Spleen (tissue), 11 donors: ENCODE data around the gene LAMC3. TPM values are rescaled to one million over a fixed set of nuclear protein-coding genes. Genes with fewer than 3 reads are reported as not detected.

Experiments
- DNase-seq: peaks from one replicate; pipeline ENCODE4 v3.0.0-alpha.2; 2020
- H3K27ac ChIP-seq, 8 donors: fragments of 200-600 bp; sonication (generic) in 7 of 8; 1 replicate in 4 of 8; 2 replicates in 4 of 8; pipeline versions ENCODE4 v1.5.0 to v1.8.0; 2016 to 2021; ENCODE audit warnings: inconsistent platforms in 4 of 8, mild to moderate bottlenecking in 4 of 8, moderate library complexity in 1 of 8
- H3K27me3 ChIP-seq, 7 donors: fragments of 200-600 bp; sonication (generic) in 6 of 7; replicated peaks in 1 of 7; 1 replicate in 4 of 7; 2 replicates in 3 of 7; pipeline versions ENCODE4 v1.5.0 to v1.8.0; 2016 to 2021; ENCODE audit warnings: inconsistent platforms in 3 of 7, mild to moderate bottlenecking in 1 of 7
- H3K36me3 ChIP-seq, 6 donors: fragments of 200-600 bp; sonication (generic) in 5 of 6; 1 replicate in 4 of 6; 2 replicates in 2 of 6; pipeline versions ENCODE4 v1.5.0 to v1.8.0; 2016 to 2021; ENCODE audit warnings: inconsistent platforms in 2 of 6
- H3K4me1 ChIP-seq, 6 donors: fragments of 200-600 bp; sonication (generic) in 5 of 6; 1 replicate in 3 of 6; 2 replicates in 3 of 6; pipeline versions ENCODE4 v1.5.0 to v1.8.0; 2016 to 2021; ENCODE audit warnings: inconsistent platforms in 3 of 6
- H3K4me3 ChIP-seq, 8 donors: fragments of 200-600 bp; sonication (generic) in 7 of 8; 1 replicate in 4 of 8; 2 replicates in 4 of 8; pipeline versions ENCODE4 v1.5.0 to v1.8.0; 2016 to 2021; ENCODE audit warnings: inconsistent platforms in 4 of 8, mild to moderate bottlenecking in 4 of 8, moderate library complexity in 2 of 8
- H3K9me3 ChIP-seq, 8 donors: fragments of 200-600 bp; sonication (generic) in 7 of 8; 1 replicate in 4 of 8; 2 replicates in 4 of 8; pipeline versions ENCODE4 v1.5.0 to v1.8.0; 2016 to 2021; ENCODE audit warnings: inconsistent platforms in 4 of 8
- CTCF ChIP-seq, 11 experiments: fragments of 200-600 bp in 7 of 11; fragments of 450-650 bp in 4 of 11; sonication (generic) in 4 of 11; IDR thresholded peaks in 8 of 11; conservative IDR thresholded peaks in 3 of 11; 1 replicate in 7 of 11; 2 replicates in 4 of 11; pipeline versions ENCODE4 v1.4.0 to v1.8.0; 2016 to 2021; ENCODE audit warnings: antibody characterized with exemption in 11 of 11, inconsistent platforms in 4 of 11, mild to moderate bottlenecking in 1 of 11
- POLR2A ChIP-seq, 3 donors: fragments of 450-650 bp; IDR thresholded peaks; one replicate each; pipeline ENCODE4 v1.5.1; 2017; ENCODE audit warnings: antibody characterized with exemption in 3 of 3, mild to moderate bottlenecking in 1 of 3
- POLR2AphosphoS5 ChIP-seq, 3 donors: sonication (generic); formaldehyde crosslinking; IDR thresholded peaks; one replicate each; pipeline ENCODE4 v1.5.1; 2017; ENCODE audit warnings: antibody characterized with exemption in 3 of 3
- WGBS, 5 donors: extraction: QIAGEN DNeasy Blood & Tissue Kit in 3 of 5; methylation state at CpG; one replicate each; pipeline versions ENCODE4 v1.1.5 to v1.1.7; 2013 to 2018; 5-methylcytosine and 5-hydroxymethylcytosine counted together
- intact Hi-C: fragments of 100-400 bp; cut with DNase I; formaldehyde crosslinking; loops from one replicate; pipeline ENCODE4 v1.15.0; 2023; ENCODE audit warnings: low total_unique reads
- polyA plus RNA-seq, 3 donors: library from polyadenylated mRNA; stranded (reverse); fragments of 200-250 nt; gene quantifications; one replicate each; pipeline ENCODE4 v1.2.1, GENCODE V29; 2013
- total RNA-seq, 7 donors: library from RNA; depleted of rRNA in 3 of 7; stranded (reverse); fragments of >200 nt in 3 of 7; fragmentation: NEBNext Ultra II Directional in 4 of 7; extraction: Animal tissue kit (Norgen Biotek cat#: 25700) in 4 of 7; gene quantifications; one replicate each; pipeline versions ENCODE4 v1.1.0 to v1.2.1, GENCODE V29; 2016 to 2021
- donor health status: healthy with polysubstance abuse.
- donor health status: DM: no; HTN: no; CAD: no; lungs with moderate emphysema.
- donor health status: DM: no; HTN: no; CAD: no.
- donor health status: Bipolar disorder and iron deficiency.
- donor health status: healthy.
- donor health status: DM: no; HTN: no; CAD: no.
- donor health status: DM: yes; HTN: yes; CAD: no.

The LAMC3 gene
- total and polyA plus RNA-seq, 10 donors = 9.1 to 79.5 (median 34.6) TPM

- Histone ChIP-seq H3K4me3 (no peak overlapping the region), H3K4me1 (peaks cover 0 to 18% (median 1%) of the 10 kb centered on the region in 6 donors), H3K9me3 (no peaks in the 10 kb centered on the region), H3K36me3 (no peaks in the 10 kb centered on the region), H3K27me3 (peaks cover 0 to 17% (median 0%) of the 10 kb centered on the region in 7 donors), H3K27ac (peak overlapping the region in 2 of 8 donors; percentile 65 to 69)
- no peak for TF ChIP-seq CTCF (IDR thresholded peaks at IDR 0.05 in 8 of 11, conservative IDR thresholded peaks at IDR 0.05 in 3 of 11)
- no peak for TF ChIP-seq POLR2AphosphoS5 (IDR thresholded peaks at IDR 0.05)
- TF ChIP-seq POLR2A (IDR thresholded peaks at IDR 0.05) = no peak
- intact Hi-C loops = no loop called here
- no peak for DNase-seq
- WGBS, 5 donors = 87 to 98% (median 95%) methylated on average over 3 of the region's 3 CpGs
Measured at GRCh38 chr9:131035548-131035947, 26.6 kb downstream of the LAMC3 start.

DNA sequence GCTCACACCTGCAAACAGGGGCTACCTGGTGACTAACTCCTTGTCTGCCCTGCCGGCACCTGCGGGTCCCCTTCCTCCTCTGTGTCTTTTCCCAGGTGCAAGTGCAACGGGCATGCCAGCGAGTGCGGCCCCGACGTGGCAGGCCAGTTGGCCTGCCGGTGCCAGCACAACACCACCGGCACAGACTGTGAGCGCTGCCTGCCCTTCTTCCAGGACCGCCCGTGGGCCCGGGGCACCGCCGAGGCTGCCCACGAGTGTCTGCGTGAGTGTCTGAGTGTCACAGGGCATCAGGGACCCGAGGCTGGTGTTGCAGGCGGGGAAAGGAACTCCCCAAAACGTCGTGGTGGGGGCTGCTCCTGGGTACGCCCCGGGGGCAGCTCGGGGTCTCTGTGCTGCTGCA is 27.1 kb downstream of the LAMC3 start:
- intact Hi-C loops = no loop called here
- Histone ChIP-seq H3K27me3 (peaks cover 0 to 17% (median 0%) of the 10 kb centered on the region in 7 donors), H3K27ac (peak overlapping the region in 5 of 8 donors; percentile 45 to 69 (median 55)), H3K36me3 (no peaks in the 10 kb centered on the region), H3K4me3 (no peak overlapping the region), H3K4me1 (peaks cover 0 to 18% (median 1%) of the 10 kb centered on the region in 6 donors), H3K9me3 (no peaks in the 10 kb centered on the region)
- 63 to 87% (median 84%) methylated on average over 9 to 24 of the region's 24 CpGs for WGBS, 5 donors
- no peak for TF ChIP-seq CTCF (IDR thresholded peaks at IDR 0.05 in 8 of 11, conservative IDR thresholded peaks at IDR 0.05 in 3 of 11)
- no peak for TF ChIP-seq POLR2AphosphoS5 (IDR thresholded peaks at IDR 0.05)
- TF ChIP-seq POLR2A (IDR thresholded peaks at IDR 0.05) = no peak
- DNase-seq = no peak

DNA sequence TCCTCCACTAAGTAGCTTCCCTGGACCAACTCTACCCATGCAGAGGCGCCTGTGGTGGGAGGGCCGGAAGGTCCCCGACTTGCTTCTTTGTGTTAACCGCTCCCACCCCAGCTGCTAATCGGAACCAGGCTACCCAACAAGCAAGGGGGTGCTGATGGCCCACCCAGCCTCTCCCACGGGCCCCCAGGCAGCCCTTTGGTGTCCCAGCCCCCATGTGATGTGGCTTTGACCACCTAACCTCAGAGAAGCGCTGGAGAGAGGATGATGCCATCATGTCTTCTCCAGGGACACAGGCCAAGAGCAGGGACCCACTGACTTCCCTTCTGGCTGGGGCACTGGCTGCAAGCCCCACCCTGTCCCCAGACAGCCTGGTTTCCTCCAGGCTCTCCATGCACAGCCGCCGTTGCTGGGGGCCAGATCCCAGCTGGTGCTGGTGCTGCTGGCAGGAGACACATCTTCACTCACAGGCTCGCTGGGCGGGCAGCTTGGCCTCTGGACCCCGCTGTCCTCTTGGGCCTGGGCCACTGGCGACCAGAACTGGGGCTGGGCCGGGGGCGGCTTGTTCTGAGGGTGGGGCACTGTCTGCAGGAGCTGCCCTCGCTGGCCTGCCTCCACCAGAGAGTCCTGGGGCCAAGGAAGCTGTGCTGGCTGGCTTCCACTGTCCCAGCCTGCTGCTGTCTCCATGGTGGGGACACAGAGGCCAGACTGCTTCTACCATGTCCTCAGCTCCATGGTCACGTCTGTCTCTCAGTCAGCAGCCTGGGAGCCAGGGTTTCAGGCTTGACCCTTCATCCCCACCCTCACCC is 27.8 kb downstream of the LAMC3 start:
- peak overlapping the region in 5 of 8 donors; percentile 45 to 69 (median 55) for H3K27ac ChIP-seq
- no peak overlapping the region for H3K4me3 ChIP-seq
- peaks cover 0 to 18% (median 1%) of the 10 kb centered on the region in 6 donors for H3K4me1 ChIP-seq
- intact Hi-C loops = no loop called here
- DNase-seq = no peak
- TF ChIP-seq POLR2A (IDR thresholded peaks at IDR 0.05) (no peak), CTCF (IDR thresholded peaks at IDR 0.05 in 8 of 11, conservative IDR thresholded peaks at IDR 0.05 in 3 of 11) (no peak), POLR2AphosphoS5 (IDR thresholded peaks at IDR 0.05) (peak; percentile 39 to 77 (median 64))
- peaks cover 0 to 17% (median 0%) of the 10 kb centered on the region in 7 donors for H3K27me3 ChIP-seq
- H3K36me3 ChIP-seq = no peaks in the 10 kb centered on the region
- WGBS, 5 donors = 53 to 69% (median 66%) methylated on average over 8 to 17 of the region's 17 CpGs
- H3K9me3 ChIP-seq = no peaks in the 10 kb centered on the region
